HepG2 (cell line): Measurements from ENCODE around the gene SNX4. TPM values are rescaled to one million over a fixed set of nuclear protein-coding genes. Genes with fewer than 3 reads are reported as not detected.
A peak's percentile ranks its signal among the peaks of the same experiment; 100 is the strongest.

Source experiments
- ARID4A ChIP-seq: sonication (generic); formaldehyde crosslinking; IDR thresholded peaks from 2 replicates; pipeline ENCODE4 v1.5.0; 2020; ENCODE audit warnings: mild to moderate bottlenecking, missing genetic modification reagents, borderline replicate concordance
- BATF2 ChIP-seq: sonication (generic); formaldehyde crosslinking; IDR thresholded peaks from 2 replicates; pipeline ENCODE4 v1.8.0; 2022; ENCODE audit warnings: mild to moderate bottlenecking, missing genetic modification reagents, moderate library complexity
- BCL6 ChIP-seq: IDR thresholded peaks from 2 replicates; pipeline ENCODE4 v1.6.1; 2016; ENCODE audit warnings: missing genetic modification reagents, missing compliant biosample characterization
- BRD4 ChIP-seq: sonication (generic); formaldehyde crosslinking; IDR thresholded peaks from 2 replicates; pipeline ENCODE4 v1.4.0; 2020; ENCODE audit warnings: missing genetic modification reagents
- HMGA1 ChIP-seq: sonication (generic); formaldehyde crosslinking; conservative IDR thresholded peaks from 2 replicates; pipeline ENCODE4 v1.4.0; 2020; ENCODE audit warnings: missing genetic modification reagents
- HNRNPLL ChIP-seq: fragments of 200-400 bp; formaldehyde crosslinking; IDR thresholded peaks from 2 replicates; pipeline ENCODE4 v1.6.1; 2017; ENCODE audit warnings: mild to moderate bottlenecking, low read depth, low read length; ENCODE audit not compliant: poor library complexity, severe bottlenecking
- MAFG ChIP-seq: sonication (generic); formaldehyde crosslinking; IDR thresholded peaks from 2 replicates; pipeline ENCODE4 v1.5.1; 2020; ENCODE audit warnings: mild to moderate bottlenecking, missing genetic modification reagents
- MED13 ChIP-seq: sonication (generic); formaldehyde crosslinking; IDR thresholded peaks from 2 replicates; pipeline ENCODE4 v1.5.0; 2020; ENCODE audit warnings: missing genetic modification reagents
- NFKB2 ChIP-seq: sonication (generic); formaldehyde crosslinking; IDR thresholded peaks from 2 replicates; pipeline ENCODE4 v1.4.0; 2020; ENCODE audit warnings: missing genetic modification reagents, borderline replicate concordance
- RARG ChIP-seq: sonication (generic); formaldehyde crosslinking; IDR thresholded peaks from 2 replicates; pipeline ENCODE4 v1.4.0; 2020; ENCODE audit warnings: low read depth, mild to moderate bottlenecking, missing genetic modification reagents
- REPIN1 ChIP-seq: sonication (generic); formaldehyde crosslinking; IDR thresholded peaks from 2 replicates; pipeline ENCODE4 v1.8.0; 2022; ENCODE audit warnings: missing genetic modification reagents, low read depth, mild to moderate bottlenecking, borderline replicate concordance
- RNF2 ChIP-seq: fragments of 450-650 bp; conservative IDR thresholded peaks from 2 replicates; pipeline ENCODE4 v1.6.1; 2016; ENCODE audit warnings: low read depth
- STAT6 ChIP-seq: sonication (generic); formaldehyde crosslinking; IDR thresholded peaks from 2 replicates; pipeline ENCODE4 v1.4.0; 2020; ENCODE audit warnings: missing genetic modification reagents, mild to moderate bottlenecking, borderline replicate concordance
- ZNF205 ChIP-seq: IDR thresholded peaks from 2 replicates; pipeline ENCODE4 v1.6.1; 2018; ENCODE audit warnings: missing biosample characterization, missing genetic modification reagents
- ZNF468 ChIP-seq: sonication (generic); formaldehyde crosslinking; IDR thresholded peaks from 2 replicates; pipeline ENCODE4 v1.8.0; 2022; ENCODE audit warnings: mild to moderate bottlenecking, moderate library complexity, missing genetic modification reagents
- ZNF644 ChIP-seq: IDR thresholded peaks from 2 replicates; pipeline ENCODE4 v1.6.1; 2016; ENCODE audit warnings: low read depth
- ZNF790 ChIP-seq: sonication (generic); formaldehyde crosslinking; IDR thresholded peaks from 2 replicates; pipeline ENCODE4 v1.8.0; 2022; ENCODE audit warnings: missing genetic modification reagents, mild to moderate bottlenecking, borderline replicate concordance
- polyA plus RNA-seq, 8 experiments: library from polyadenylated mRNA; depleted of rRNA in 3 of 8; stranded (reverse) in 7 of 8; unstranded in 1 of 8; fragments of >200 nt; fragmentation: Illumina TruSeq in 4 of 8; extraction: Trizol in 4 of 8; gene quantifications; 2 replicates each; pipeline versions ENCODE4 v1.2.1 to v1.2.3, GENCODE V29; 2011 to 2016; ENCODE audit warnings: low read depth in 4 of 8, missing spikeins in 1 of 8, mixed read lengths in 1 of 8; ENCODE audit not compliant: insufficient read depth in 1 of 8
- total RNA-seq, 5 experiments: library from RNA; depleted of rRNA; stranded (reverse); fragments of >200 nt; fragmentation: Illumina TruSeq; extraction: Trizol; gene quantifications; 2 replicates each; pipeline ENCODE4 v1.2.3, GENCODE V29; 2016; ENCODE audit warnings: low read depth in 1 of 5
- TF ChIP-seq, protein P1 (sequence below): sonication (generic); formaldehyde crosslinking; IDR thresholded peaks from 2 replicates; pipeline ENCODE4 v1.5.0; 2020; ENCODE audit warnings: mild to moderate bottlenecking, missing genetic modification reagents
- TF ChIP-seq, protein P2 (sequence below): IDR thresholded peaks from 2 replicates; pipeline ENCODE4 v1.6.1; 2016; ENCODE audit warnings: mild to moderate bottlenecking

Gene SNX4
- total and polyA plus RNA-seq, 2 of the 13 experiments (the other 11 are each of a cell fraction or from before 2014, with no cell fraction given), result 18.1 to 73.6 TPM

GRCh38 chr3:125519678-125520562, at the start of gene SNX4 (continued):
- TF ChIP-seq NFKB2 (CRISPR knock-in tag), result peak; percentile 82; the same call in 1 of the 2 replicates
- TF ChIP-seq MED13 (CRISPR knock-in tag), result no peak
- TF ChIP-seq RARG (CRISPR knock-in tag), result no peak
- TF ChIP-seq HNRNPLL, result peak; percentile 67
- no peak for TF ChIP-seq STAT6
- no peak for TF ChIP-seq HMGA1
- peak; percentile 63; the same call in 1 of the 2 replicates for TF ChIP-seq ZNF790 (CRISPR knock-in tag)
- no peak for TF ChIP-seq ZNF468 (CRISPR knock-in tag)
- TF ChIP-seq BRD4, result no peak
- TF ChIP-seq, protein P1, sequence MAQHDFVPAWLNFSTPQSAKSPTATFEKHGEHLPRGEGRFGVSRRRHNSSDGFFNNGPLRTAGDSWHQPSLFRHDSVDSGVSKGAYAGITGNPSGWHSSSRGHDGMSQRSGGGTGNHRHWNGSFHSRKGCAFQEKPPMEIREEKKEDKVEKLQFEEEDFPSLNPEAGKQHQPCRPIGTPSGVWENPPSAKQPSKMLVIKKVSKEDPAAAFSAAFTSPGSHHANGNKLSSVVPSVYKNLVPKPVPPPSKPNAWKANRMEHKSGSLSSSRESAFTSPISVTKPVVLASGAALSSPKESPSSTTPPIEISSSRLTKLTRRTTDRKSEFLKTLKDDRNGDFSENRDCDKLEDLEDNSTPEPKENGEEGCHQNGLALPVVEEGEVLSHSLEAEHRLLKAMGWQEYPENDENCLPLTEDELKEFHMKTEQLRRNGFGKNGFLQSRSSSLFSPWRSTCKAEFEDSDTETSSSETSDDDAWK (CRISPR knock-in tag), result no peak
- TF ChIP-seq MAFG (CRISPR knock-in tag), result no peak
- no peak for TF ChIP-seq REPIN1 (CRISPR knock-in tag)
- no peak for TF ChIP-seq RNF2
- TF ChIP-seq ARID4A, result peak; percentile 91
- TF ChIP-seq ZNF644 (CRISPR knock-in tag), result no peak
- TF ChIP-seq BATF2 (CRISPR knock-in tag), result no peak
- TF ChIP-seq, protein P2, sequence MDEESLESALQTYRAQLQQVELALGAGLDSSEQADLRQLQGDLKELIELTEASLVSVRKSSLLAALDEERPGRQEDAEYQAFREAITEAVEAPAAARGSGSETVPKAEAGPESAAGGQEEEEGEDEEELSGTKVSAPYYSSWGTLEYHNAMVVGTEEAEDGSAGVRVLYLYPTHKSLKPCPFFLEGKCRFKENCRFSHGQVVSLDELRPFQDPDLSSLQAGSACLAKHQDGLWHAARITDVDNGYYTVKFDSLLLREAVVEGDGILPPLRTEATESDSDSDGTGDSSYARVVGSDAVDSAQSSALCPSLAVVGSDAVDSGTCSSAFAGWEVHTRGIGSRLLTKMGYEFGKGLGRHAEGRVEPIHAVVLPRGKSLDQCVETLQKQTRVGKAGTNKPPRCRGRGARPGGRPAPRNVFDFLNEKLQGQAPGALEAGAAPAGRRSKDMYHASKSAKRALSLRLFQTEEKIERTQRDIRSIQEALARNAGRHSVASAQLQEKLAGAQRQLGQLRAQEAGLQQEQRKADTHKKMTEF (CRISPR knock-in tag), result peak; percentile 67; the same call in 1 of the 2 replicates
- TF ChIP-seq ZNF205, result no peak
- no peak for TF ChIP-seq BCL6 (CRISPR knock-in tag)
